ENCODE measurements around the gene SLC19A2.

Gene SLC19A2

GRCh38 chr1:169472738-169473137 is 13.0 kb downstream of the SLC19A2 start:
- peak; percentile 58; the same call in 2 of the 3 replicates for ATAC-seq
- TF ChIP-seq TOX (CRISPR knock-in tag; IDR thresholded peaks at IDR 0.05; ENCODE audit: borderline replicate concordance) (peak; percentile 50; the same call in 1 of the 2 replicates), ZC3H10 (CRISPR knock-in tag; IDR thresholded peaks at IDR 0.05) (peak; percentile 75), ESRRG (CRISPR knock-in tag; IDR thresholded peaks at IDR 0.05) (no peak)

GRCh38 chr1:169468982-169469381 is 16.8 kb downstream of the SLC19A2 start:
- no peak for TF ChIP-seq CSRNP3 (CRISPR knock-in tag; IDR thresholded peaks at IDR 0.05)
- no peak for TF ChIP-seq BACH2 (CRISPR knock-in tag; IDR thresholded peaks at IDR 0.05; ENCODE audit: borderline replicate concordance)
- no peak for TF ChIP-seq TOX (CRISPR knock-in tag; IDR thresholded peaks at IDR 0.05; ENCODE audit: borderline replicate concordance)
- TF ChIP-seq TSHZ2 (CRISPR knock-in tag; IDR thresholded peaks at IDR 0.05): no peak
- no peak for TF ChIP-seq POU6F1 (CRISPR knock-in tag; IDR thresholded peaks at IDR 0.05; ENCODE audit: borderline replicate concordance, low read depth)
- no peak for TF ChIP-seq ISL1 (CRISPR knock-in tag; IDR thresholded peaks at IDR 0.05)
- TF ChIP-seq GLIS3 (CRISPR knock-in tag; IDR thresholded peaks at IDR 0.05): no peak
- no peak for ATAC-seq

GRCh38 chr1:169466259-169467230 is 19.2 kb downstream of the SLC19A2 start:
- no peak for TF ChIP-seq GLIS3 (CRISPR knock-in tag; IDR thresholded peaks at IDR 0.05)
- TF ChIP-seq ZFP3 (CRISPR knock-in tag; IDR thresholded peaks at IDR 0.05): no peak
- TF ChIP-seq RARB (CRISPR knock-in tag; IDR thresholded peaks at IDR 0.05): no peak
- TF ChIP-seq ARNTL (CRISPR knock-in tag; IDR thresholded peaks at IDR 0.05; ENCODE audit: borderline replicate concordance, low read depth): no peak
- TF ChIP-seq ZNF70 (CRISPR knock-in tag; IDR thresholded peaks at IDR 0.05): no peak
- TF ChIP-seq TCF4 (CRISPR knock-in tag; IDR thresholded peaks at IDR 0.05; ENCODE audit: borderline replicate concordance): no peak
- no peak for TF ChIP-seq TSHZ2 (CRISPR knock-in tag; IDR thresholded peaks at IDR 0.05)
- ATAC-seq: peak; percentile 94

- no peak for TF ChIP-seq ZNF565 (CRISPR knock-in tag; conservative IDR thresholded peaks at IDR 0.05; ENCODE audit: low read depth)
- TF ChIP-seq RARB (CRISPR knock-in tag; IDR thresholded peaks at IDR 0.05): no peak
- no peak for TF ChIP-seq ZFP30 (CRISPR knock-in tag; IDR thresholded peaks at IDR 0.05)
- TF ChIP-seq BACH2 (CRISPR knock-in tag; IDR thresholded peaks at IDR 0.05; ENCODE audit: borderline replicate concordance): no peak
- TF ChIP-seq CSRNP3 (CRISPR knock-in tag; IDR thresholded peaks at IDR 0.05): no peak
- no peak for TF ChIP-seq ZNF70 (CRISPR knock-in tag; IDR thresholded peaks at IDR 0.05)
- no peak for TF ChIP-seq TOX (CRISPR knock-in tag; IDR thresholded peaks at IDR 0.05; ENCODE audit: borderline replicate concordance)
- TF ChIP-seq PATZ1 (CRISPR knock-in tag; IDR thresholded peaks at IDR 0.05; ENCODE audit: borderline replicate concordance): no peak
Measured at GRCh38 chr1:169465281-169465680, 20.5 kb downstream of the SLC19A2 start.

More at GRCh38 chr1:169465281-169465680, 20.5 kb downstream of the SLC19A2 start:
- ATAC-seq: no peak

All from SK-N-SH treated with all-trans-retinoic acid at 6 μM for 48 hours (cell line).